ENCODE measurements around the gene DHX8.

Gene DHX8

DNA sequence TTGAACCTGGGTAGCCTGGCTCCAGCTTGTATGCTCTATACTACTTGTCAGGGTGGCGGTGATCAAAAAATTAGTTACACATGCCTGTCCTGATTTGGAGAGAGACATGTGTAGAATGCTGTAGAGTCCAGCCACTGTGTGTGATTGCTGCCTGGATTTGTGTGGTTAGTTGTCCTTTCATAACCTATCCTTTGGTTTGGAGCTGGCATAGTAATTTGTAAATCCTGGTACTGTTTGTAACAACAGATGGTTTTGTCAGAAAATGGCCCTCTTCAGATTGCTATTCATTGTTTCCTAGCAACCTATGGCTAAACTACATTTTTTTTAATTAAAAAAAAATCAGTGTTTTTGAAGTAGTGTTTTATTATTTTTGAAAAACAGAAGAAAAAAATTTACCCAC lies 31.9 kb downstream of the DHX8 start:
- Histone ChIP-seq H3K27ac (replicated peaks) (no peak overlapping the region), H3K27me3 (ENCODE audit: insufficient read depth, poor library complexity, severe bottlenecking) (no peaks in the 10 kb centered on the region), H3K4me3 (replicated peaks; ENCODE audit: insufficient read depth, low read length) (no peak overlapping the region)
- TF ChIP-seq SPI1 (IDR thresholded peaks at IDR 0.05; ENCODE audit: borderline replicate concordance, low read depth) (no peak), POLR2AphosphoS5 (IDR thresholded peaks at IDR 0.05; ENCODE audit: low read depth) (no peak), GABPA (IDR thresholded peaks at IDR 0.05; ENCODE audit: low read depth) (no peak)
- TF ChIP-seq, protein P1, sequence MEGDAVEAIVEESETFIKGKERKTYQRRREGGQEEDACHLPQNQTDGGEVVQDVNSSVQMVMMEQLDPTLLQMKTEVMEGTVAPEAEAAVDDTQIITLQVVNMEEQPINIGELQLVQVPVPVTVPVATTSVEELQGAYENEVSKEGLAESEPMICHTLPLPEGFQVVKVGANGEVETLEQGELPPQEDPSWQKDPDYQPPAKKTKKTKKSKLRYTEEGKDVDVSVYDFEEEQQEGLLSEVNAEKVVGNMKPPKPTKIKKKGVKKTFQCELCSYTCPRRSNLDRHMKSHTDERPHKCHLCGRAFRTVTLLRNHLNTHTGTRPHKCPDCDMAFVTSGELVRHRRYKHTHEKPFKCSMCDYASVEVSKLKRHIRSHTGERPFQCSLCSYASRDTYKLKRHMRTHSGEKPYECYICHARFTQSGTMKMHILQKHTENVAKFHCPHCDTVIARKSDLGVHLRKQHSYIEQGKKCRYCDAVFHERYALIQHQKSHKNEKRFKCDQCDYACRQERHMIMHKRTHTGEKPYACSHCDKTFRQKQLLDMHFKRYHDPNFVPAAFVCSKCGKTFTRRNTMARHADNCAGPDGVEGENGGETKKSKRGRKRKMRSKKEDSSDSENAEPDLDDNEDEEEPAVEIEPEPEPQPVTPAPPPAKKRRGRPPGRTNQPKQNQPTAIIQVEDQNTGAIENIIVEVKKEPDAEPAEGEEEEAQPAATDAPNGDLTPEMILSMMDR (IDR thresholded peaks at IDR 0.05; ENCODE audit: insufficient read depth, low read length) = no peak
- TF ChIP-seq, protein P2, sequence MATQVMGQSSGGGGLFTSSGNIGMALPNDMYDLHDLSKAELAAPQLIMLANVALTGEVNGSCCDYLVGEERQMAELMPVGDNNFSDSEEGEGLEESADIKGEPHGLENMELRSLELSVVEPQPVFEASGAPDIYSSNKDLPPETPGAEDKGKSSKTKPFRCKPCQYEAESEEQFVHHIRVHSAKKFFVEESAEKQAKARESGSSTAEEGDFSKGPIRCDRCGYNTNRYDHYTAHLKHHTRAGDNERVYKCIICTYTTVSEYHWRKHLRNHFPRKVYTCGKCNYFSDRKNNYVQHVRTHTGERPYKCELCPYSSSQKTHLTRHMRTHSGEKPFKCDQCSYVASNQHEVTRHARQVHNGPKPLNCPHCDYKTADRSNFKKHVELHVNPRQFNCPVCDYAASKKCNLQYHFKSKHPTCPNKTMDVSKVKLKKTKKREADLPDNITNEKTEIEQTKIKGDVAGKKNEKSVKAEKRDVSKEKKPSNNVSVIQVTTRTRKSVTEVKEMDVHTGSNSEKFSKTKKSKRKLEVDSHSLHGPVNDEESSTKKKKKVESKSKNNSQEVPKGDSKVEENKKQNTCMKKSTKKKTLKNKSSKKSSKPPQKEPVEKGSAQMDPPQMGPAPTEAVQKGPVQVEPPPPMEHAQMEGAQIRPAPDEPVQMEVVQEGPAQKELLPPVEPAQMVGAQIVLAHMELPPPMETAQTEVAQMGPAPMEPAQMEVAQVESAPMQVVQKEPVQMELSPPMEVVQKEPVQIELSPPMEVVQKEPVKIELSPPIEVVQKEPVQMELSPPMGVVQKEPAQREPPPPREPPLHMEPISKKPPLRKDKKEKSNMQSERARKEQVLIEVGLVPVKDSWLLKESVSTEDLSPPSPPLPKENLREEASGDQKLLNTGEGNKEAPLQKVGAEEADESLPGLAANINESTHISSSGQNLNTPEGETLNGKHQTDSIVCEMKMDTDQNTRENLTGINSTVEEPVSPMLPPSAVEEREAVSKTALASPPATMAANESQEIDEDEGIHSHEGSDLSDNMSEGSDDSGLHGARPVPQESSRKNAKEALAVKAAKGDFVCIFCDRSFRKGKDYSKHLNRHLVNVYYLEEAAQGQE (IDR thresholded peaks at IDR 0.05; ENCODE audit: insufficient replicate concordance, low read depth) = no peak
- no peak for DNase-seq (ENCODE audit: low read depth in 1 of 2, low spot score in 1 of 2)

DNA sequence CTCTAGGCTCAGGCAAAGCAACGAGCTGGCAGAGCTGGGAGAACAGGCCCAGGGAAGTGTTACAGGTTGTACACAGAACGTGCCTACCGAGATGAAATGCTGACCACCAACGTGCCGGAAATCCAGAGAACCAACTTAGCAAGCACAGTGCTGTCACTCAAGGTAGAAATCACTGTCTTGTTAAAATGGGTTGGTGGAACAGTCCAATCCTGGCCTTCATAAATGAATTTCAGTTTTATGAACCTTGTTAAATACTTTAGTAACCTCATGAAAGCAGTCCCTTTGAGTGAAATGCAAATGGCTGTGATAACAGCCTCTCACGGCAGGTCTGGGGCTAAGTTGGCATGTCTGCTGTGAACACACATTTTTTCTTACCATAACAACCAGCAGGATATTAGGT lies 33.4 kb downstream of the DHX8 start:
- Histone ChIP-seq H3K27ac (replicated peaks) (no peak overlapping the region), H3K27me3 (ENCODE audit: insufficient read depth, poor library complexity, severe bottlenecking) (no peaks in the 10 kb centered on the region), H3K4me3 (replicated peaks; ENCODE audit: insufficient read depth, low read length) (no peak overlapping the region)
- TF ChIP-seq, protein P2 (IDR thresholded peaks at IDR 0.05; ENCODE audit: insufficient replicate concordance, low read depth) = no peak
- TF ChIP-seq, protein P1 (IDR thresholded peaks at IDR 0.05; ENCODE audit: insufficient read depth, low read length) = no peak
- TF ChIP-seq SPI1 (IDR thresholded peaks at IDR 0.05; ENCODE audit: borderline replicate concordance, low read depth) (no peak), GABPA (IDR thresholded peaks at IDR 0.05; ENCODE audit: low read depth) (no peak), POLR2AphosphoS5 (IDR thresholded peaks at IDR 0.05; ENCODE audit: low read depth) (no peak)
- DNase-seq (ENCODE audit: low read depth in 1 of 2, low spot score in 1 of 2) = no peak

DNA sequence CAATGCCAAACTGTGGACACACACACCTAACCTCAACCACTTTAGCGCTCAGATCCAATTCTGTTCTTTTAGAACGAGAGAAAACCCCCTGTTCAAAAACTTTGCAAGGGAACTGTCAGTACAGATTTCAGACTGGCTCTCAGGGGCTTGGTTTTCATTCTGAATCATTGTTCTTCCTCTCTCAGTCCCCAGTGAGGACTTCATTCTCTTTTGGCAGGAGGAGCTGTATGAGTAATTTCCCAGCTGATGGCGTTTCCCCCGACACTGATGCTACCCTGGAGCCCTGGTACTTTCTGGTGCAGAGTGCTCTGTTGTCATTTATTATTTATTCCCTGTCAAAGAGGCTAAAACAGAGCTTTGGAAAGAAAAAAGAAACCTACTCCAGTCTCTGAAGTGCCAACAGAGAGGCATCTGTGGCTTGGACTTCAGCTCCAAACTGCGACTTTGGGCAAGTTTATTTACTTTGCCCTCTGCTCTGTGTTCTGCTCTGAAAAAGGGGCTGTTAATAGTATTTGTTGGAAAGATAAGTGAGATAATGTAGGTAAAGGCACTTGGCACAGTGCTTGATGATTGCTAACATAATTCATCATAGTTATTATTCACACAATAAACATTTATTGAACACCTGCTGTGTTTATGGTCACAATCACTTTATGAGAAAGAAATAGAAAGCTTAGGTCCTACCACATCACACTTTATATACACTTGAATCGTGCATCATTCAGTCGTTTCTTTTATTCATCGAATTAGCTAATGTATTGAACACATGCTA lies 34.0 kb downstream of the DHX8 start:
- Histone ChIP-seq H3K4me3 (replicated peaks; ENCODE audit: insufficient read depth, low read length) (no peak overlapping the region), H3K27ac (replicated peaks) (no peak overlapping the region), H3K27me3 (ENCODE audit: insufficient read depth, poor library complexity, severe bottlenecking) (no peaks in the 10 kb centered on the region)
- DNase-seq (ENCODE audit: low read depth in 1 of 2, low spot score in 1 of 2) = no peak
- TF ChIP-seq POLR2AphosphoS5 (IDR thresholded peaks at IDR 0.05; ENCODE audit: low read depth) (no peak), GABPA (IDR thresholded peaks at IDR 0.05; ENCODE audit: low read depth) (no peak), SPI1 (IDR thresholded peaks at IDR 0.05; ENCODE audit: borderline replicate concordance, low read depth) (no peak)
- TF ChIP-seq, protein P2 (IDR thresholded peaks at IDR 0.05; ENCODE audit: insufficient replicate concordance, low read depth) = no peak
- TF ChIP-seq, protein P1 (IDR thresholded peaks at IDR 0.05; ENCODE audit: insufficient read depth, low read length) = no peak
